Neural progenitor cell (in vitro differentiated cells): ENCODE data around the gene ACTR6. TPM values are rescaled to one million over a fixed set of nuclear protein-coding genes. Genes with fewer than 3 reads are reported as not detected.
"Not testable (repeated sequence)": the region's sequence is repeated elsewhere in the genome, so short reads cannot be mapped to it uniquely, and the experiment has no call there.

Experiments
- DNase-seq: peaks from one replicate; pipeline ENCODE4 v3.0.0-alpha.2; 2016; ENCODE audit warnings: low spot score
- H2AFZ ChIP-seq: fragments of 200-600 bp; sonication (generic); replicated peaks from 2 replicates; pipeline ENCODE4 v1.6.1; 2016; ENCODE audit warnings: antibody characterized with exemption
- H3F3A ChIP-seq: fragments of 200-600 bp; sonication (generic); 2 replicates; pipeline ENCODE4 v1.6.1; 2016; ENCODE audit warnings: antibody characterized with exemption, low read depth
- H3K27ac ChIP-seq: fragments of 200-600 bp; sonication (generic); 2 replicates; pipeline ENCODE4 v1.5.1; 2016; ENCODE audit warnings: mild to moderate bottlenecking
- H3K27me3 ChIP-seq: fragments of 200-600 bp; sonication (generic); 2 replicates; pipeline ENCODE4 v1.6.1; 2016; ENCODE audit warnings: mild to moderate bottlenecking, moderate library complexity
- H3K36me3 ChIP-seq: fragments of 200-600 bp; sonication (generic); 2 replicates; pipeline ENCODE4 v1.5.1; 2016
- H3K4me1 ChIP-seq: fragments of 200-600 bp; sonication (generic); 2 replicates; pipeline ENCODE4 v1.6.1; 2016; ENCODE audit warnings: mixed run types
- H3K4me2 ChIP-seq: fragments of 200-600 bp; sonication (generic); 2 replicates; pipeline ENCODE4 v1.6.1; 2016
- H3K4me3 ChIP-seq: fragments of 200-600 bp; sonication (generic); 2 replicates; pipeline ENCODE4 v1.5.1; 2016
- H3K79me2 ChIP-seq: fragments of 200-600 bp; sonication (generic); 2 replicates; pipeline ENCODE4 v1.6.1; 2016; ENCODE audit warnings: low read depth
- H3K9ac ChIP-seq: fragments of 200-600 bp; sonication (generic); 2 replicates; pipeline ENCODE4 v1.6.1; 2016
- H3K9me3 ChIP-seq: fragments of 200-600 bp; sonication (generic); 2 replicates; pipeline ENCODE4 v1.5.1; 2016; ENCODE audit warnings: low read depth
- H4K20me1 ChIP-seq: fragments of 200-600 bp; sonication (generic); 2 replicates; pipeline ENCODE4 v1.6.1; 2016; ENCODE audit warnings: low read depth
- H3K27ac Mint-ChIP-seq: 3 replicates; pipeline ENCODE4 v1.8.0; 2021; ENCODE audit warnings: mixed read lengths
- H3K27me3 Mint-ChIP-seq: 2 replicates; pipeline ENCODE4 v1.8.0; 2022; ENCODE audit warnings: low read depth, mild to moderate bottlenecking, inconsistent platforms, moderate library complexity, mixed read lengths; ENCODE audit not compliant: insufficient read depth
- H3K36me3 Mint-ChIP-seq: 3 replicates; pipeline ENCODE4 v1.8.0; 2021; ENCODE audit warnings: mixed read lengths
- H3K4me1 Mint-ChIP-seq: 3 replicates; pipeline ENCODE4 v1.8.0; 2021; ENCODE audit warnings: mixed read lengths
- H3K4me3 Mint-ChIP-seq: 3 replicates; pipeline ENCODE4 v1.8.0; 2021; ENCODE audit warnings: mild to moderate bottlenecking, moderate library complexity, mixed read lengths
- H3K9me3 Mint-ChIP-seq: 3 replicates; pipeline ENCODE4 v1.8.0; 2020; ENCODE audit warnings: mixed read lengths
- CTCF ChIP-seq: fragments of 200-600 bp; sonication (generic); IDR thresholded peaks from 2 replicates; pipeline ENCODE4 v1.5.1; 2017; ENCODE audit warnings: antibody characterized with exemption, mild to moderate bottlenecking
- EZH2 ChIP-seq: fragments of 200-600 bp; sonication (generic); IDR thresholded peaks from 2 replicates; pipeline ENCODE4 v1.6.1; 2017; ENCODE audit warnings: antibody characterized with exemption, mild to moderate bottlenecking, moderate library complexity
- EZH2phosphoT487 ChIP-seq: fragments of 200-600 bp; sonication (generic); IDR thresholded peaks from 2 replicates; pipeline ENCODE4 v1.6.1; 2017; ENCODE audit warnings: antibody characterized with exemption
- total RNA-seq: library from RNA; depleted of rRNA; stranded (reverse); fragments of >200 nt; gene quantifications from 2 replicates; pipeline ENCODE4 v1.2.3, GENCODE V29; 2015; ENCODE audit warnings: low replicate concordance

The ACTR6 gene
- total RNA-seq, 1 donor from 2014 or later: 87.8 TPM

GRCh38 chr12:100187068-100187467, 13.5 kb upstream of the ACTR6 start:
- Mint-ChIP-seq H3K4me1 (peaks cover 4% of the 10 kb centered on the region), H3K9me3 (no peaks in the 10 kb centered on the region), H3K4me3 (no peak overlapping the region), H3K27ac (no peak overlapping the region), H3K36me3 (peaks cover 11% of the 10 kb centered on the region), H3K27me3 (no peaks in the 10 kb centered on the region)
- Histone ChIP-seq H3K36me3 (no peaks in the 10 kb centered on the region), H3K27ac (no peak overlapping the region), H3F3A (no peaks in the 10 kb centered on the region), H3K4me3 (no peak overlapping the region), H2AFZ (no peak overlapping the region), H3K27me3 (no peaks in the 10 kb centered on the region), H3K9ac (no peak overlapping the region), H3K4me1 (peaks cover 5% of the 10 kb centered on the region), H3K4me2 (no peak overlapping the region), H4K20me1 (no peaks in the 10 kb centered on the region), H3K79me2 (peaks cover 9% of the 10 kb centered on the region), H3K9me3 (no peaks in the 10 kb centered on the region)
- TF ChIP-seq EZH2phosphoT487 (no peak), EZH2 (no peak), CTCF (no peak)
- no peak for DNase-seq

DNA sequence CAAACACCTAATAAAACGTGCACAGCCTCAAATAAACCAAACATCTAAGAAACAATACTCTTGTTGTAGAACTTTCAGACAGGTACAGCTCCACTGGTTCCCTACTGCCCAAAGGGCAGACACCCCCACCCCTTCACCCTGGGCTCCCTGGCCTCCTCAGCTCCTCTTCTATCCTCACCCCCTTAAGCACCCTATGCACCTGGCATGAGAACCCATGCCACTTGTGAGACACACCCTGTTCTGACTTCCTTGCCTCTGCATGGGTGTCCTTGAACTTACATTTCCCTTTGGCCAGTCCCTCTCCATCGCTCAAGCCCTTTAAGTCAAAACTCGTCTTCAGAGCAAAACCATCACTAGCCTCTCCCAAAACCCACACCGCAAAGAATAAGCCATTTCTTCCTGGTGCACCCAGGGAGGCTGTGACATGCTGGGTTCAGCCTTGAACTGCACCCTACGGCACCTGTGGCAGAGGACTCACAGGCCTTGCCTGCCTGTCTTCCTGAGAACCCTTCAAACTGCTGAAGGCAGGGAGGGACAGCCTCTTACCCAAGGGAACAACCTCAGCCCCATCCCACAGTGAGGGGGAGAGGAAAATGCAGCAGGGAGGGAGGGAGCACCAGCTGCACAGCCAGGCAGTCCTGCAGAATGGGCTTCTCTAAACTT, 12.6 kb upstream of the ACTR6 start:
- DNase-seq: no peak
- no peak overlapping the region for H3K9ac ChIP-seq
- H3K9me3 Mint-ChIP-seq: no peaks in the 10 kb centered on the region
- TF ChIP-seq EZH2phosphoT487: no peak
- no peak for TF ChIP-seq EZH2
- TF ChIP-seq CTCF: no peak
- no peaks in the 10 kb centered on the region for H3K27me3 ChIP-seq
- H3K4me3 Mint-ChIP-seq: no peak overlapping the region
- H3K4me2 ChIP-seq: no peak overlapping the region
- no peak overlapping the region for H3K27ac ChIP-seq
- H4K20me1 ChIP-seq: no peaks in the 10 kb centered on the region
- H3K36me3 Mint-ChIP-seq: peaks cover 11% of the 10 kb centered on the region
- H3K36me3 ChIP-seq: no peaks in the 10 kb centered on the region
- no peak overlapping the region for H2AFZ ChIP-seq
- peaks cover 13% of the 10 kb centered on the region for H3K79me2 ChIP-seq
- H3K4me3 ChIP-seq: no peak overlapping the region
- no peaks in the 10 kb centered on the region for H3K4me1 ChIP-seq
- no peak overlapping the region for H3K27ac Mint-ChIP-seq
- no peaks in the 10 kb centered on the region for H3F3A ChIP-seq
- no peaks in the 10 kb centered on the region for H3K4me1 Mint-ChIP-seq
- H3K27me3 Mint-ChIP-seq: no peaks in the 10 kb centered on the region
- H3K9me3 ChIP-seq: no peaks in the 10 kb centered on the region

DNA sequence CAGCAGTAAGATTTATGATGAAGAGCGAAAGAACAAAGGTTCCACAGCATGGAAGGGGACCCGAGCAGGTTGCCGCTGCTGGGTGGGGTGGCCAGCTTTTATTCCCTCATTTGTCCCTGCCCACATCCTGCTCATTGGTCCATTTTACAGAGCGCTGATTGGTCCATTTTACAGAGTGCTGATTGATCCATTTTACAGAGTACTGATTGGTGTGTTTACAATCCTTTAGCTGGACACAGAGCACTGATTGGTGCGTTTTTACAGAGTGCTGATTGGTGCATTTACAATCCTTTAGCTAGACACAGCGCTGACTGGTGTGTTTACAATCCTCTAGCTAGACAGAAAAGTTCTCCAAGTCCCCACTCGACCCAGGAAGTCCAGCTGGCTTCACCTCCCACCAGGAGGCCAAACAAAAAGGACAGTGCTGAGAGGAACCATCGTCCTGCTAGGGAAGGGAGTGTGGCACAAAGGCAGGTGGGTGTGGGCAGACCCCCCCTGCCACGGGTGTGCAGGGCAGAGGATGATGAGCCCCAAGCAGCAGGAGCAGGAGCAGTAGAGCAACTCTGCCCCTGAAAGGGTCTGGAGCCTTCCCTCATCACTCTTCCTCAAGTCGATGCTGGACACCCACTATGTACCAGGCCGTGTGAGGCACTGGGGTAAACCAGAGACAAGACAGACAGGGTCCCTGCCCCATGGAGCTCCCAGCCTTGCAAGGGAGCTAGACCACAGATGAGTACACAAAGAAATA, 11.6 kb upstream of the ACTR6 start:
- H3F3A ChIP-seq, H3K4me1 ChIP-seq, DNase-seq, H2AFZ ChIP-seq, H3K4me3 Mint-ChIP-seq, H3K9me3 Mint-ChIP-seq, H3K9me3 ChIP-seq, H3K4me1 Mint-ChIP-seq, H3K27ac Mint-ChIP-seq, H4K20me1 ChIP-seq, H3K9ac ChIP-seq, H3K4me3 ChIP-seq, H3K27me3 ChIP-seq, H3K36me3 ChIP-seq, H3K27ac ChIP-seq, H3K27me3 Mint-ChIP-seq, H3K4me2 ChIP-seq: not testable (repeated sequence)
- H3K79me2 ChIP-seq: peaks cover 13% of the 10 kb centered on the region
- peaks cover 14% of the 10 kb centered on the region for H3K36me3 Mint-ChIP-seq
